Memory B cell (primary cell): ENCODE measurements around the gene POLG.
A peak's percentile ranks its signal among the peaks of the same experiment; 100 is the strongest.

ENCODE experiments used
- ATAC-seq: fragments of 150-1000 bp; cut with Tn5 transposase; 2 replicates; pipeline ENCODE4 v1.10.0; 2021; ENCODE audit warnings: low read depth, mild to moderate bottlenecking, moderate library complexity
- DNase-seq, 2 donors: peaks; one replicate each; pipeline ENCODE4 v3.0.0; 2022; ENCODE audit warnings: low spot score in 2 of 2
- H3K27ac Mint-ChIP-seq: one replicate; pipeline ENCODE4 v1.8.0; 2022; ENCODE audit warnings: mild to moderate bottlenecking, moderate library complexity, mixed read lengths
- H3K27me3 Mint-ChIP-seq: one replicate; pipeline ENCODE4 v1.8.0; 2022; ENCODE audit warnings: mixed read lengths
- H3K36me3 Mint-ChIP-seq: one replicate; pipeline ENCODE4 v1.8.0; 2022; ENCODE audit warnings: mild to moderate bottlenecking, mixed read lengths
- H3K4me1 Mint-ChIP-seq: one replicate; pipeline ENCODE4 v1.8.0; 2022; ENCODE audit warnings: mixed read lengths
- H3K4me3 Mint-ChIP-seq: one replicate; pipeline ENCODE4 v1.8.0; 2022; ENCODE audit warnings: mild to moderate bottlenecking, moderate library complexity, mixed read lengths
- H3K9me3 Mint-ChIP-seq: one replicate; pipeline ENCODE4 v1.8.0; 2022; ENCODE audit warnings: mixed read lengths

The POLG gene

GRCh38 chr15:89315375-89315929 lies 19.2 kb downstream of the POLG start:
- DNase-seq (no peak), ATAC-seq (no peak)
- Mint-ChIP-seq H3K9me3 (no peaks in the 10 kb centered on the region), H3K4me3 (no peak overlapping the region), H3K27me3 (no peaks in the 10 kb centered on the region), H3K4me1 (peaks cover 14% of the 10 kb centered on the region), H3K36me3 (peaks cover 28% of the 10 kb centered on the region), H3K27ac (peak overlapping the region; percentile 1)

- ATAC-seq (no peak), DNase-seq (no peak)
- Mint-ChIP-seq H3K27ac (peak overlapping the region; percentile 69), H3K4me1 (peaks cover 12% of the 10 kb centered on the region), H3K27me3 (no peaks in the 10 kb centered on the region), H3K36me3 (peaks cover 4% of the 10 kb centered on the region), H3K9me3 (no peaks in the 10 kb centered on the region), H3K4me3 (no peak overlapping the region)
These were observed 24.6 kb downstream of the POLG start for GRCh38 chr15:89309993-89310392.

- H3K4me3 Mint-ChIP-seq = no peak overlapping the region
- H3K27ac Mint-ChIP-seq = no peak overlapping the region
- DNase-seq = no peak
- no peaks in the 10 kb centered on the region for H3K9me3 Mint-ChIP-seq
- no peaks in the 10 kb centered on the region for H3K27me3 Mint-ChIP-seq
- ATAC-seq = no peak
- H3K4me1 Mint-ChIP-seq = peaks cover 8% of the 10 kb centered on the region
- no peaks in the 10 kb centered on the region for H3K36me3 Mint-ChIP-seq
These were observed 26.4 kb downstream of the POLG start for GRCh38 chr15:89308236-89308635.

- Mint-ChIP-seq H3K9me3 (no peaks in the 10 kb centered on the region), H3K27ac (no peak overlapping the region), H3K4me3 (no peak overlapping the region), H3K4me1 (peaks cover 3% of the 10 kb centered on the region), H3K36me3 (peaks cover 3% of the 10 kb centered on the region), H3K27me3 (no peaks in the 10 kb centered on the region)
- DNase-seq = no peak
- ATAC-seq = no peak
These were observed 26.8 kb downstream of the POLG start for GRCh38 chr15:89307791-89308190.

GRCh38 chr15:89307046-89307587 lies 27.5 kb downstream of the POLG start:
- H3K4me1 Mint-ChIP-seq = peaks cover 3% of the 10 kb centered on the region
- no peak overlapping the region for H3K27ac Mint-ChIP-seq
- DNase-seq (no peak), ATAC-seq (no peak)
- H3K36me3 Mint-ChIP-seq = peaks cover 3% of the 10 kb centered on the region
- no peaks in the 10 kb centered on the region for H3K27me3 Mint-ChIP-seq
- no peaks in the 10 kb centered on the region for H3K9me3 Mint-ChIP-seq
- H3K4me3 Mint-ChIP-seq = no peak overlapping the region

- no peak for ATAC-seq
- Mint-ChIP-seq H3K4me3 (no peak overlapping the region), H3K36me3 (peaks cover 3% of the 10 kb centered on the region), H3K9me3 (no peaks in the 10 kb centered on the region), H3K27ac (no peak overlapping the region), H3K4me1 (peaks cover 2% of the 10 kb centered on the region), H3K27me3 (no peaks in the 10 kb centered on the region)
- no peak for DNase-seq
These were observed 29.2 kb downstream of the POLG start for GRCh38 chr15:89305395-89305794.

GRCh38 chr15:89303986-89304385 lies 30.6 kb downstream of the POLG start:
- peaks cover 3% of the 10 kb centered on the region for H3K36me3 Mint-ChIP-seq

GRCh38 chr15:89301304-89302089 lies 33.1 kb downstream of the POLG start:
- no peak overlapping the region for H3K4me3 Mint-ChIP-seq
- H3K36me3 Mint-ChIP-seq = peaks cover 3% of the 10 kb centered on the region
- no peak overlapping the region for H3K27ac Mint-ChIP-seq
- peaks cover 5% of the 10 kb centered on the region for H3K9me3 Mint-ChIP-seq
- DNase-seq = no peak
- H3K4me1 Mint-ChIP-seq = no peaks in the 10 kb centered on the region
- no peak for ATAC-seq
- H3K27me3 Mint-ChIP-seq = no peaks in the 10 kb centered on the region

More at GRCh38 chr15:89303986-89304385, 30.6 kb downstream of the POLG start:
- Mint-ChIP-seq H3K4me3 (no peak overlapping the region), H3K4me1 (no peaks in the 10 kb centered on the region), H3K9me3 (no peaks in the 10 kb centered on the region), H3K27me3 (no peaks in the 10 kb centered on the region), H3K27ac (no peak overlapping the region)
- ATAC-seq = no peak
- no peak for DNase-seq

GRCh38 chr15:89299896-89300295 lies 34.7 kb downstream of the POLG start:
- DNase-seq (no peak), ATAC-seq (no peak)
- H3K4me3 Mint-ChIP-seq = no peak overlapping the region
- no peaks in the 10 kb centered on the region for H3K4me1 Mint-ChIP-seq
- H3K27ac Mint-ChIP-seq = no peak overlapping the region
- H3K27me3 Mint-ChIP-seq = no peaks in the 10 kb centered on the region
- H3K36me3 Mint-ChIP-seq = peaks cover 3% of the 10 kb centered on the region
- peaks cover 5% of the 10 kb centered on the region for H3K9me3 Mint-ChIP-seq

GRCh38 chr15:89293012-89293411 lies 41.6 kb downstream of the POLG start:
- no peak overlapping the region for H3K4me3 Mint-ChIP-seq
- no peak overlapping the region for H3K27ac Mint-ChIP-seq
- ATAC-seq = no peak

GRCh38 chr15:89291934-89292438 lies 42.6 kb downstream of the POLG start:
- no peak for ATAC-seq
- no peaks in the 10 kb centered on the region for H3K9me3 Mint-ChIP-seq
- H3K4me3 Mint-ChIP-seq = no peak overlapping the region
- no peaks in the 10 kb centered on the region for H3K27me3 Mint-ChIP-seq
- H3K36me3 Mint-ChIP-seq = peaks cover 16% of the 10 kb centered on the region
- H3K27ac Mint-ChIP-seq = no peak overlapping the region
- H3K4me1 Mint-ChIP-seq = no peaks in the 10 kb centered on the region
- DNase-seq = no peak

More at GRCh38 chr15:89293012-89293411, 41.6 kb downstream of the POLG start:
- Mint-ChIP-seq H3K27me3 (no peaks in the 10 kb centered on the region), H3K4me1 (no peaks in the 10 kb centered on the region), H3K9me3 (peaks cover under 1% of the 10 kb centered on the region), H3K36me3 (peaks cover 9% of the 10 kb centered on the region)
- DNase-seq = no peak

- ATAC-seq (no peak), DNase-seq (no peak)
- no peaks in the 10 kb centered on the region for H3K9me3 Mint-ChIP-seq
- H3K4me1 Mint-ChIP-seq = no peaks in the 10 kb centered on the region
- H3K36me3 Mint-ChIP-seq = peaks cover 16% of the 10 kb centered on the region
- no peak overlapping the region for H3K27ac Mint-ChIP-seq
- no peak overlapping the region for H3K4me3 Mint-ChIP-seq
- H3K27me3 Mint-ChIP-seq = no peaks in the 10 kb centered on the region
These were observed 51.4 kb downstream of the POLG start for GRCh38 chr15:89283201-89283600.

- ATAC-seq = no peak
- H3K27ac Mint-ChIP-seq = no peak overlapping the region
- peaks cover 16% of the 10 kb centered on the region for H3K36me3 Mint-ChIP-seq
- DNase-seq = no peak
- H3K4me1 Mint-ChIP-seq = no peaks in the 10 kb centered on the region
- H3K27me3 Mint-ChIP-seq = no peaks in the 10 kb centered on the region
- no peaks in the 10 kb centered on the region for H3K9me3 Mint-ChIP-seq
- no peak overlapping the region for H3K4me3 Mint-ChIP-seq
These were observed 52.0 kb downstream of the POLG start for GRCh38 chr15:89282631-89283030.

- peaks cover 7% of the 10 kb centered on the region for H3K36me3 Mint-ChIP-seq
These were observed 56.3 kb downstream of the POLG start for GRCh38 chr15:89278307-89278706.

More at GRCh38 chr15:89278307-89278706, 56.3 kb downstream of the POLG start:
- no peaks in the 10 kb centered on the region for H3K27me3 Mint-ChIP-seq
- no peaks in the 10 kb centered on the region for H3K9me3 Mint-ChIP-seq
- DNase-seq (no peak), ATAC-seq (no peak)
- H3K27ac Mint-ChIP-seq = no peak overlapping the region
- no peak overlapping the region for H3K4me3 Mint-ChIP-seq
- H3K4me1 Mint-ChIP-seq = no peaks in the 10 kb centered on the region
